IPS-11a (cell line): ENCODE data around the gene GNAS.
"Not testable (repeated sequence)": the region's sequence is repeated elsewhere in the genome, so short reads cannot be mapped to it uniquely, and the experiment has no call there.

Experiments
- H3K4me3 ChIP-seq: one replicate; pipeline ENCODE4 v1.5.1; 2013; ENCODE audit warnings: low read depth, low read length, control low read depth

Gene GNAS

DNA sequence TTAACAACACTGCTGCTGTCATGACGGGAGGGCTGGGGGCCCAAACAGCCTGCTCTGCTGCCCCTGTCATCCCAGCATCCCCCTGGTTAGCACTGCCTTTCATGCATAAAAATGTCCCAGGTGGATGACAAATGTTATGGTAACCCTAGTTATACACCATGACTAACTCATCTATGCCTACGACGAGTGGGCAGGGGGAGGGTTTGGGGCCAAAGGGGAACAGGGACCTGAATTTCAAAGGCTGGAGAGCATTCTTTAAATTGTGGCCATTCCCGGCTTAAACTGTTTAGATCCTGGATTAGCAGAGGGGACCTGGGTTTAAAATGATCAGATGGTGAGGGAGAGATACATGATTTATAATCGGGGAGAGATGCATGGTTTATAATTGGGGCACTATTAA is 26.2 kb upstream of the GNAS start:
- H3K4me3 ChIP-seq: no peak overlapping the region

DNA sequence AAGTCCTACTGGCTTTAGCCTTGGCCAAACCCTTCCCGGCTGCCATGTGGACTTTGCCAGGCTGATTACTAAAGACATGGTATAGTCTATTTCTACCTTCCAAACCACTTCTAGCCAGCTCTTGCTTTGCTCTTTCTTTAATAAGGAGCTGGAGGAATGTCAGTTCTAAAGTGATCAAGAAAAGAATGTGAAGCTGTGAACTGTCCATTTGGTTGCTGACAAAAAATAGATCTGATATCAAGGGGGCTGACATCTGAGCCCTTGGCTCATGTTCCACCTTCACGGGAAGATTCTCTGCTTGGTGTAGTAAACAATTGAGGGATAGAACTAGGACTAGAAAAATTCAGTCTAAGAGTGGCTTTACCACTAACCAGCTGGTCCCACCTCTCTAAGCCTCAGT is 24.4 kb upstream of the GNAS start:
- H3K4me3 ChIP-seq: no peak overlapping the region

DNA sequence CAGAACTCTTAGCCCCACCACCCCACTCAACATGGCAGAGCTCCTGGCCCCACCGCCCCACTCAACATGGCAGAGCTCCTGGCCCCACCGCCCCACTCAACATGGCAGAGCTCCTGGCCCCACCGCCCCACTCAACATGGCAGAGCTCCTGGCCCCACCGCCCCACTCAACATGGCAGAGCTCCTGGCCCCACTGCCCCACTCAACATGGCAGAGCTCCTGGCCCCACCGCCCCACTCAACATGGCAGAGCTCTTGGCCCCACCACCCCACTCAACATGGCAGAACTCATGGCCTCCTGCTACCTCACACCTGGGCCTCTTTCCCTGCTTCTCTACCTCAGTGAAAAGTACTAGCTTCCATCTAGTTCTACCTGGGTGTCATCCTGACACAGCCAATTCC is 23.7 kb upstream of the GNAS start:
- H3K4me3 ChIP-seq: not testable (repeated sequence)

DNA sequence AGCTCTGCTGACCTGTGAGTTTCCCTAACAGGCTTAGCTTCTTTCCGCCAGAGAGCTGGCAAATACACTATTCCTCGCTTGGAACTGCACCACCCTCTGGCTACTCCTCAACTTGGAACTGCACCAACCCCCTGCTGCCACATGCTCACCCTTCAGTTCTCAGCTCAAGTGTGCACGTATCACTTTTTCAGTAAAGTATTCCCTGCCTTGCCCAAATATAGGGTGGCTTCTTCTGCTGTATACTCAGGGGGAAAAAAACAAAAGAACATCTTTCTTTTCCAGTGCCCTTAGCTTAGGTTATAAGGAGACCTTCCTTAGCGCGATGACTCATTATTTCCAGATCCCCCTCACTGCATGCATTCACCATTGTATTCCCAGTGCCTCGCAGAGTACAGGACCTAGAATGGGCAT is 23.0 kb upstream of the GNAS start:
- no peak overlapping the region for H3K4me3 ChIP-seq

DNA sequence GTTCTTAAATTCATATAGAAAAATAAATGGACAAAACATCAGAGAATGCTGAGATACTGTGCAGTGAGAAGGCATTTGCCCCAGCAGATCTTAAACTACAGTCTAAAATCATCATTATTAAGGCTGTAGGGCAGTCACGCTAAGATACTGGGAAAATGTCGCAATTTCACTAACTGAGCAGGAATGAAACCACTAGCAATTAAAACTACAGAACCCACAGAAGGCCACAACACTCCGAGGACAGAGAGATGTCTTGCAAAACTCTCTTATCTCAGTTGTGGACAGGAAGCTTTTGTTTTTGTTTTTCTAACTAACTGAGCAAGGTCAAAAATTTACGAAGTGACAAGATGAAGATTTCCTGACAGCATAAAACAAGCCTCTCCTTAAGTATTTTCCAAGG is 20.1 kb upstream of the GNAS start:
- no peak overlapping the region for H3K4me3 ChIP-seq

DNA sequence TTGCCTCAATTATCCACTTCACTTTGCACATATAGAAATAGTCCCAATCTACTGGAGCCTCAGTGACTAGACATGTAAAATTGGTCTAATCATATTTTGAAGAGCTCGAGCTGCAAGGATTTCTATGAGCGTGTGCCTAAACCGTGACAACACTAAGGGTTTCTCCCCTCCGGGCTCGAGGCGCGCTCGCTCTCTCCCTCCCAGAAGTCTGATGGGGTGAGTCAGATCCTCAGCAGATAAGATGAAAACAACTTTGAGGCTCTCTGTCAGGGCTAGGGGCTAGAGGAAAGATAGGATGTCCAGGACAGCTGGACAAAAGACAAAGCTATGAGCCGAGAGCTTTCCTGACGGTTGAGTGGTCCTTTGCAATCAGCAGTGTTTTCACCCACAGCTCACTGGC is 18.6 kb upstream of the GNAS start:
- no peak overlapping the region for H3K4me3 ChIP-seq

DNA sequence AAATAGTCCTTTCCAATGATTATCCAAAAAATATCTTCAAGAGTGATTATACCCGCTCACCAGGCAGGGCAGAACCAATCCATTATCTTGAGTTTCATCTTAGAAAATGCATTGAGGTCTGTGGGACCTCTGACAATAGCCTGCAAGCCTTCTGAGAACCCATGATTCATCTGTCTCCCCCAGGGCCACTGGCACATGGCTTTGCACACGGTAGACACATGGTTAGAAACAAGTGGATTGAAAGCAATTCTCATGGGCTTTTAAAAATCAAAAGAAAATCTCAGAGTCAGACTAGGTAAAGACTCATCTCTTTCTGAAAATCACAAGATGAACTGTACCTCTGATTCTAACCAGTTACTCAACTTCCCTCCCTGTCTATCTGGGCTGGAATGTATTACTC is 17.3 kb upstream of the GNAS start:
- no peak overlapping the region for H3K4me3 ChIP-seq

DNA sequence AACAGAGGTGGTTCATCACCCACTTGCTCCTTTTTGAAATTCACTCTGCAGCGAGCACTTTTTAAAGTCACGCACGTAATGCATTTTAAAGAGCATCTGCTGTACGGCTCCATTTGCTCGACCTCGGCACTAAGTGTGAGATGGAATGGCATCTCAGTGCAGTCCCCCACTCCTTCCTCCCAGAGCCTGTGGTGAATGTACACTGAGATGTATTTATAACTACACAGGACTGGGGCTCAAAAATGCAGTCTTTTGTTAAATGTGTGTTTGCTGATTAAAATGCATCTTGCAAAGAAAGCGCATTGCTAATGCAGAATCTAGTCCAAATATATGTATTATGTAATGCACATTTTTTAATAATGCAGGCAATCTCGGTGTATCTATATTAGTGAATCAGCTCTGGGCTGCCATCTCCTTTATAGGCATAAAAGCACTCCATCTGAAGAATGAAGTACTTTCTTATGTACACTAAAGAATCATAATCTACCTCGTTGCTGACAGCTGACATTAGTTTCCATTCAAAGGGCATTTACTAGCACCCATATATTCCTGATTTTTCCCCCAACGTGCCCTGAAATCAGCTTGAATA is 15.8 kb upstream of the GNAS start:
- H3K4me3 ChIP-seq: no peak overlapping the region

DNA sequence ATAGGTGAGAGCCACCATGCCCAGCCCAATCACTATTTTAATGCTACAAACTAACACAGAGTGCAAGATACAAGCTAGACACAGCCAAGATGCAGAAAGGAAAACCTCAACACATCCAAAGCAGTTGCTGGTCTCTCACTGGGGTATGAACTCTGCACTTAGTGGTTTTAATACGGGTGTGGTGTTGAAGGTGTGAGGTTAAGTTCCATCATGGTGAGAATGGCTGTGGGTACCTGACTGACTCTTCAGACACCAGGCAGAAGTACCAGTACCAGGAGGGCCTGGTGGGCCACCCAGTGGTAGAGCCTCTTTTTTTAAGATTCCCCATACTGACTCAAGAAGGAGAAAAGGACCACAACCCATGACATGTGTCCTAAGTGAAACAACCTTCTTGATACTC is 14.8 kb upstream of the GNAS start:
- no peak overlapping the region for H3K4me3 ChIP-seq

DNA sequence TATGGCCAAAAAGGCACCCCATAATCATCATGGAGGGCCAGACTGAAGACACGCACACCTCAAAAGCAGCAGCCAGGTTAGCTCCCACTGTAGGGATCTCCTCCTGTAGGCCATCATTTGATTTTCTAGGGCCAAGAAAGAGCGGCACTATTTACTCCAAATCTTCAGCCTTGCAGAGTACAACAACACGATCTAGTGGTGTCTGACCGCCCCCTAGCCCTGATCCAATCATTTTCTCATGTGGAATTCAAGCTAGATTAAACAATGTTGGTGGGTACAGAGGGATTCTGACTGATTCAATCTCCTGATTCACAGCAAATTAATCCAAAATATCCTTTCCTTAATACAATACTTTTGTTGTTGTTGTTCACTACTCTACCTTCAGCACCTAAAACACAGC is 14.3 kb upstream of the GNAS start:
- H3K4me3 ChIP-seq: no peak overlapping the region

DNA sequence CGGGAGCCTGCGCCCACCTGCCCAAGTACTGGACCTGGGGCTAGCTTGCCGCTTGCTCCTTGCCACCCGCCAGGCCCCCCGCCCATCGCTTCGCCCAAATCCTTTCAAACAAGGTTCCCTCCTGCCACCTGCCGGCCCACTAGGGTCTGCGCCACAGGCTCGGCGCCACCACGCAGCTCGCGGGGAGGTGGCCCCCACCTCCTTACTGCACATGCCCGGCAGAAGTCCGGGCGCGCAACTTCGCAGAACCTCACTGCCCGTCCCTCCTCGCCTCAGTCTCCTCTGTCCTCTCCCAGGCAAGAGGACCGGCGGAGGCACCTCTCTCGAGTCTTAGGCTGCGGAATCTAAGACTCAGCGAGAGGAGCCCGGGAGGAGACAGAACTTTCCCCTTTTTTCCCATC is 13.0 kb upstream of the GNAS start:
- H3K4me3 ChIP-seq: peak overlapping the region; percentile 40

DNA sequence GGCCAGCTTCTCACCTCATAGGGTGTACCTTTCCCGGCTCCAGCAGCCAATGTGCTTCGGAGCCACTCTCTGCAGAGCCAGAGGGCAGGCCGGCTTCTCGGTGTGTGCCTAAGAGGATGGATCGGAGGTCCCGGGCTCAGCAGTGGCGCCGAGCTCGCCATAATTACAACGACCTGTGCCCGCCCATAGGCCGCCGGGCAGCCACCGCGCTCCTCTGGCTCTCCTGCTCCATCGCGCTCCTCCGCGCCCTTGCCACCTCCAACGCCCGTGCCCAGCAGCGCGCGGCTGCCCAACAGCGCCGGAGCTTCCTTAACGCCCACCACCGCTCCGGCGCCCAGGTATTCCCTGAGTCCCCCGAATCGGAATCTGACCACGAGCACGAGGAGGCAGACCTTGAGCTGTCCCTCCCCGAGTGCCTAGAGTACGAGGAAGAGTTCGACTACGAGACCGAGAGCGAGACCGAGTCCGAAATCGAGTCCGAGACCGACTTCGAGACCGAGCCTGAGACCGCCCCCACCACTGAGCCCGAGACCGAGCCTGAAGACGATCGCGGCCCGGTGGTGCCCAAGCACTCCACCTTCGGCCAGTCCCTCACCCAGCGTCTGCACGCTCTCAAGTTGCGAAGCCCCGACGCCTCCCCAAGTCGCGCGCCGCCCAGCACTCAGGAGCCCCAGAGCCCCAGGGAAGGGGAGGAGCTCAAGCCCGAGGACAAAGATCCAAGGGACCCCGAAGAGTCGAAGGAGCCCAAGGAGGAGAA is 12.3 kb upstream of the GNAS start:
- peak overlapping the region; percentile 40 for H3K4me3 ChIP-seq

DNA sequence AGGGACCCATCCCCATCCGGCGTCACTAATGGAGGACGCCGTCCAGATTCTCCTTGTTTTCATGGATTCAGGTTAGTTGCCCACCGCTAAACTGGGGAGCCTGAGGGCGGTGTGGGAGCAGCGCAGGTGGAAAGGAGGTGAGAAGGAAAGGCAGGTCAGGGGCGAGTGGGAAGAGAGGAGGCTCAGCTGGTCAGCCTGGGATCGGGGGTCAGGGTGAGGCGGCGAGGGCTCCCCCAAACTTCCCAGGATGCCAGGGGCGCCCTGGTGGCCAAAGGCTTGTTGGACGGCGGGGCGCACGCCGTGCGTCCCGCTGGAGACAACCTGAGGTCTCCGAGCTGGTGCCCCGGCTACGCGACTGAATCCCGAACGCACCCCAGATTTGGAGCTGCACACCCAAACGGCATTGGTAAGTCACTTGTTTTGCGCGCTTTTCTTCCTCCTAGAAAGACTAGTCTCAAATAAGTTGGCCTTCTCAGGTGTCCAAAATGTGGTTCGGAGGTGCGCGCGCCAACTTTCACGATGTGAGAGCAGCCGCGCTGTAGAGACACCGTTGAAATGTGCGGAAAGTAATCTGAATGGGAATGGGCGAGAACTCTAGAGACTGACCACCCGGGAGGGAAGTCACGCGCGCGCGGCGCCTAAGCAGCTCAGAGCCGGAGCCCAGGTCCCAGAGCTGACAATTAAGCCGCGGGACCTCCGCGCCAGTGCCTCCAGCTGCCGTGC is 11.5 kb upstream of the GNAS start:
- H3K4me3 ChIP-seq: peak overlapping the region; percentile 40

DNA sequence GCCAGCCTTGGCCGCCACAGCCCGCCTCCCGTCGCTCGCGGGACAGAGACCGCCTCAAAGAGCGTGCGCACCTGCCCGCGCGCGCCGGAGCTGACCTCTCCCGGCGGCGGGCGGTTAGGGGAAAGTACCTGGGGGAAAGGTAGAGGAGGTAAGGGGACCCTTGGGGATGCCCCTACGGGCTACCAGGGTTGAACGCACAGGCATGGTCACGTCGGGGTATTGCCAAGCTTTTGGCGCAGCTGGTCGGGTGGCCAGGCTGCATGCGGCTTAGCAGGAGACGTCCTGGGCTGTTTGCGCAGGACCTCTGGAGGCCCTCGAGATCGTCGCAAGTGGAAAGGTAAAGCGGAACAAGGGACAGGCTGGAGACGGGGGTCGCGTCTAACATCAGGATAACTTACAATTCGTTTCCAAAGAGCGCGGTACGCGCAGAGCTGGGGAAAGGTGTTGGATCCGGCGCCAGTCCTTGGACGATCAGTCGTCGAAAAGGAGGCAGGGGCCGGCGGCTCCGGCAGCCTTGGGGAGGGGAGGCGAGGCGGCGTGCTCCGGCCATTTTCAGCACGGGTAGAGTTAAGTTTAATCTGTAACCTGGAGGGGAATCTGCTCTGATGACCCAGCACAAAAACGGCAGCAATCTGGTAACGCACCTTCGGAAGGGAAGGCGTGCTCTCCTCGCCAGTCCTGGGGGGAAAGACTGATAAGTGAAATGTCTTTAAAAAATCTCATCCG is 10.8 kb upstream of the GNAS start:
- peak overlapping the region; percentile 40 for H3K4me3 ChIP-seq

DNA sequence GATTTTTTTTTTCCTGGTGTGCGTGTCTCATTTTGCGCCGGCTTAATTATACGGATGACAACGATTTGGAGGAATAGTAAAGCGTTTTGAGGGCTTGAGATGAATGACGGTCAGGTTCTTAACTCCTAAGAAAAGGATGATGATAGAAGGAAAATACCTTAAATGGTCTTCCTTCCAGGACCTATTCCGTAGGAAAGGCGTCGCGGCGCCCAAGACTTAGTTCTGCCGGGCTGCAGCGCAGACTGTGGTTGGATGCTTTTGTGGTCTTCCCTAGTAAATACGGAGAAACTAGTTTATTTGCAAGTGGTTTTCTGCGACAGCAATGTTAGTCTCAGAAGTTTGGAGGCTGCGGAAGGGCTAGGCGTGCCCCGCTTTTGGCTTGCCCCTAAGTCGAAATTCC is 10.2 kb upstream of the GNAS start:
- H3K4me3 ChIP-seq: peak overlapping the region; percentile 40

DNA sequence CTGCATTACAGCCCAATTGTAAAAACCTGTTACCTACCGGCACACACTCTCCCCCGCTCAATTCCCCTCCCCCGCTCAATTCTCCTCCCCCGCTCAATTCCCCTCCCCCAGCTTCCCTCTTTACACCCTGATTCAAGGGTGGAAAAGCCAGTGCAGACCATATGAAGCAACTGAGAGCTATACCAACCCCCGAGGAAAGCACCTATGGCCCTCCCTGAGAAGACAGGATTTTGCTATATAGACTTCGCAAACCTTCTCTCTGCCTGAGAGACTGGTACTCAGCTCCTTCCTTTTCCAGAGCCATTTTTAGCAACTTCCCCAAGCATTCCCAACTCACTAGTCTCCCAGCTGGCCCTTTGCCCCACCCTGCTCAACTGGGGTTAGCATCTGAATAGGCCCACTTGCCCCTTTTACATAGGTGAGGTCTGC is 9.4 kb upstream of the GNAS start:
- peak overlapping the region; percentile 40 for H3K4me3 ChIP-seq

DNA sequence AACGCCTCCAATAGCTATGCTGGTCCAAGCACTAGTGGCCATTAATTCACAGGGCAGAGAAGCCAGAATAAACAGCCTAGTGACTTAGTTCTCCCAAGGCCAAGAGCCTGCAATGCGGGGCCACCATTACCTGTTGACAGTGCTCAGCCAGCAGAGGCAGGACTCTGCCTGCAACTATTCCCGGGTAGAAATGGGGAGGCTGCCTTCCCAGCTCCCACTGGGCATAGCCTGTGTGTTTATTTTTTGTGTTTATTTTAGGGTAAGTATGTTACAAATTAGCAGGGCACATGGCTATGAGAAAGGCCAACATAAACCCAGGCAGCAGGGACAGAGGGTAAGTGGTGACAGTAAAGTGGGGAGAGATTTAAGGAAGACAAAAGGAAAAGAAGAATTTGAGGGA is 6.8 kb upstream of the GNAS start:
- no peak overlapping the region for H3K4me3 ChIP-seq

DNA sequence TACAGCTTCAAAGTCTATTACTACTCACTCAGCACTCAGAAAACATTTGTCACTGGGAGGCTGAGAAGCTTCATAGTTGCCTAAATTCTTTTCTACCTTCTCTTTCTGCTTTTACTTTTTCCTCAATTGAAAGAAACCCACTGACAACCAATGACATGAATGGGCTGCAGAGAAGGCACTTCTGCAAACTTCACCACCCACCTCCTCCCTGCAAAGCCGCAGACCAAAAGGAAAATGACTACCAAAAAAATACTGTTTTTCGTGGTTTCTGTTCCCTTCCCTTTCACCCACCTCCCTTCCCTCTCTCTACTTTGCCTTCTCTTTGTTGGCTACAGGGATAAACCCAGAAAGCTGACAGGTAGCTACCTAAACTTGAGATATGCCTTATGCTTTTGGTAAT is 5.1 kb upstream of the GNAS start:
- H3K4me3 ChIP-seq: no peak overlapping the region

DNA sequence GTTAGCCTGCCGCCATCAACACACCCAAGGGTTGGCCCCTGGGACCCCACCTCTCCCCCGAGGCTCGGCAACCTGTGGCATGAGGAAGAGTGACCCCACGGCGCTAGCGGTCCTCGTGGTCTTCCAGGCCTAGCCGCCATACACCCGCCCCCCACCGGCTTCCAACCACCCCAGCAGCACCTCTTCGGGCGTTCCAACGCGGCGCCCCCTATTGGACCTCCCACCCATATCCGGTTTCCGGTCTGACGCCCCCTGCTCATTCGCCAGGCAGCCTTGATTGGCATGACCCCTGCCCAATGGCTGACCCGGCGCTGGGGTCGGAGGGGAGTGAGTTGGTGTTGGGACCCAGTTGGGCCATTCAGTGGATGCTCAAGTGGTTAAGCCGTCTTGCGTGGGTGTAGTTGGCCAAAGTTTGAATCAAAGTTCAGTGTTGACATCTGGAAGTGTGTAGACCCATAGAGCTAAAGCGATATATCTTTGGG is 1.8 kb upstream of the GNAS start, which contains the start of gene GNAS-AS1:
Gene GNAS-AS1 (minus strand): TSS at position 210 of the 482 bp plus-strand sequence.
- H3K4me3 ChIP-seq: peak within 1 kb of the TSS; percentile 91

DNA sequence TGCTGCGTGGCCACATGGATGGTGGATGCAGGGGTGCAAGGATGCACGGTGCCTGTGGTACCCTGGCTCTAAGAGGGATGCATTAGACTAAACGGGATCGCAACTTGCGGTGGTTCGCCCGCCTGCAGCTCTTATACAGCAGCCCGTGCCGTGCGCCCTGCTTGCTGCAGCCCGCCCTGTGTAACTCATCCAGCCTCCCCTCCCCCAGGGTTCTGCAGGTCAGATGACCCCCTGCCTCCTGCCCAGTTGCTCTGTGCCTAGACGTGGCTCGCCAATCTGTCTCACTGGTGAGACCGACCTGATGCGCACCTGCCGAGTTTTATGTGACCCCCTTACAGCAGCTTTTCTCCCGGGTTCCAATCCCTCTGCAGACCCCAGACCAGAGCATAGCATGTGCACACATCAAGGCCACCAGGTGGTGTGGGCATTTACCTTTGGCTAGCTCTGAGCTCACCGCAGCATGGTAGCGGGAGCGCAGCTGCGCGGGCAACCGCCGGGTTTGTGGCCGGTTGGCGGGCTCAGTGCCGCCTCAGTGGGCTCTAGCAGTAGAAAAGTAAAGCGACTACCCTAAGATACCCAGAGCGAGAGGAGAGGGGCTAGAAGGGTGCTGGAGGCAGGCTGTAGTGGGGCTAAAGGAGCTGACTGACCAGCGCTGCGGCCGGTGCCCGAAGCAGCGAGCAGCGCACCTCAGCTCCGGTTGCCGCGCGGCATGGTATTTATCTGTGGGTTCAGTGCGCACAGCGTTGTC is 1.1 kb upstream of the GNAS start:
- peak overlapping the region; percentile 91 for H3K4me3 ChIP-seq
